IPS-NIHi7 (cell line): ENCODE results near the gene MTA1.

ENCODE experiments used
- DNase-seq: peaks from one replicate; pipeline ENCODE4 v3.0.0; 2012; ENCODE audit warnings: mixed read lengths; ENCODE audit errors: extremely low spot score

MTA1 gene

GRCh38 chr14:105460616-105461015, 41.0 kb downstream of the MTA1 start:
- no peak for DNase-seq

- no peak for DNase-seq
Observed at GRCh38 chr14:105461903-105462302, 42.3 kb downstream of the MTA1 start.

DNA sequence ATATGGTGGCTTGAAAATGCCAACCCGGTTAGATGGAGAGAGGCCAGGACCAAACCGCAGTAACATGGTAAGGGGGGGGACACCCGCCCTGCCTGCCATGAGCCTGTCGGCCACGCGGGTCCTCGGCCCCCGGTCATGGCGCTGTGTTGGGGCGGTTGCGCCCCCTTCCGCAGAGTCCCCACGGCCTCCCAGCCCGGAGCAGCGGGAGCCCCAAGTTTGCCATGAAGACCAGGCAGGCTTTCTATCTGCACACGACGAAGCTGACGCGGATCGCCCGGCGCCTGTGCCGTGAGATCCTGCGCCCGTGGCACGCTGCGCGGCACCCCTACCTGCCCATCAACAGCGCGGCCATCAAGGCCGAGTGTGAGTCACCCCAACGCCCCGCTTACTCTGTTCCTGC, 44.9 kb downstream of the MTA1 start:
- DNase-seq, result no peak

DNA sequence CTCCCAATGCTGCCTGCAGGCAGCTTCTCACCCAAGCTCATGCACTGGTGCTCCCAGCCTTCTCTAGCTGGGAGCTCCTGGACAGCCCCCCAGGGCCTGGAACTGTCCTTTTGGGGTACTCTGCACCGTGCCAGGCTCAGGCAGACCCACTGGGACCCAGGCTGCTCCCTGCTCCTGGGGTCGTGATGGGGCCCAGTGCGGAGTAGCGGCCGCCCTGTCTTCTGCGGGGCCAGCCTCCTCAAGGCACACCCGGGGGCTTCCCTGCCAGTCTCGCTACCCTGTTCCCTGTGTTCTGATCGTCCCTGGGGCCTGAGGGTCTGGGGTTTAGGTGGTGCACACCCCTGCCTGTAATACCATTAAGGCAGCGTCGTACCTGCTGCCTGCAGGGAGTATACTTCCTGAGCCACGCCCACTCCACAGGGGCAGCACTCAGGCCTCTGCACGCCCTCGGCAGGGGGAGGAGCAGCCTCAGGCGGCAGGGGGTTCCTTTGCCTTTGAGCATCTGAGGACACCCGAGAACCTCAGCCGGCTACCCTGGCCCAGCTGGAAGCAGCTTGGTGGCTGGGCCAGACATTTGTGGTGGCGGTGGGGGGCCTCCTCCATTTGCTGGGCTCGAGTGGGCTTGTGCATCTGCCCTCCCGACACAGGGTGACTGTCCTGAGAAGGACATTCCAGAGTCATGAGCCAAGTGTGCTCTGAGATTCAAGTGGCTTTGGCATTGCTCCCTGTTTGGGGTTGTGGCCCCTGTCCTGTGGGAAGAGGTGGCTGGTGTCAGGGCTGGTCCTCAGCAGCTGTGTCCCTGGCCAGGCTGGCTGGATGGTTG, 45.8 kb downstream of the MTA1 start:
- DNase-seq, result peak; percentile 65

GRCh38 chr14:105466531-105467248, 47.1 kb downstream of the MTA1 start:
- no peak for DNase-seq

GRCh38 chr14:105467249-105467941, 47.8 kb downstream of the MTA1 start:
- DNase-seq, result no peak

GRCh38 chr14:105467942-105468471, 48.4 kb downstream of the MTA1 start:
- DNase-seq, result no peak

GRCh38 chr14:105468621-105469241, 49.1 kb downstream of the MTA1 start:
- DNase-seq, result no peak

GRCh38 chr14:105469456-105470349, 50.1 kb downstream of the MTA1 start:
- DNase-seq, result no peak

DNA sequence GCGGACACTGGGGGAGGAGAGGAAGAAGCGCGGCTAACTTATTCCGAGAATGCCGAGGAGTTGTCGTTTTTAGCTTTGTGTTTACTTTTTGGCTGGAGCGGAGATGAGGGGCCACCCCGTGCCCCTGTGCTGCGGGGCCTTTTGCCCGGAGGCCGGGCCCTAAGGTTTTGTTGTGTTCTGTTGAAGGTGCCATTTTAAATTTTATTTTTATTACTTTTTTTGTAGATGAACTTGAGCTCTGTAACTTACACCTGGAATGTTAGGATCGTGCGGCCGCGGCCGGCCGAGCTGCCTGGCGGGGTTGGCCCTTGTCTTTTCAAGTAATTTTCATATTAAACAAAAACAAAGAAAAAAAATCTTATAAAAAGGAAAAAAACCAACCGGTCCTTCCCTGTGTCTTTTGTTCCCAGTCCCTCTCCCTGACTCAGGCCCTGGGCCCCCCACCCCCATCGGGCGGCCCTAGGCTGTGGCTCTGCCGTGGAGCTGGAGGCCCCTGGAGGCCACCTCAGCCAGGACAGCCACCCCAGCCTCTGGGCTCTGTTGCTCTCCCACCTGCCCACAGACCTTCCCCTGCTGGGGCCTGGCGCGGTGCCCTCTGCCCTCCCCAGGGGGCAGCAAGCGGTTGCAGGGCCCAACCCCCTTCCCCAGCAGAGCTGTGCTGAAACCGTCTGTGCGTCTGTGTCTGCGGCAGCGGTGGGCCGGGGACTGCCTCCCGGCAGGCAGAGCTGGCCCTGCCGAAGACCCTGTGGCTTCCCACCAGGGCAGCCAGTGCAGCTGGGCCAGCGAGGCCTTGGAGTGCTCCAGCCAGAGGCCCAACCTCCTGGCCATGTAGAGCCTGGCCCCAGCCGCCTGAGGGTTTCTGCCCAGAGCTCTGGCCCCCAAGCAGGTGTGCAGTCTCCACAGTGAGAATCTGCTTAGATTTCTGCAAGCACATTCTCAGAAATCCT, 51.0 kb downstream of the MTA1 start:
- DNase-seq, result no peak

DNA sequence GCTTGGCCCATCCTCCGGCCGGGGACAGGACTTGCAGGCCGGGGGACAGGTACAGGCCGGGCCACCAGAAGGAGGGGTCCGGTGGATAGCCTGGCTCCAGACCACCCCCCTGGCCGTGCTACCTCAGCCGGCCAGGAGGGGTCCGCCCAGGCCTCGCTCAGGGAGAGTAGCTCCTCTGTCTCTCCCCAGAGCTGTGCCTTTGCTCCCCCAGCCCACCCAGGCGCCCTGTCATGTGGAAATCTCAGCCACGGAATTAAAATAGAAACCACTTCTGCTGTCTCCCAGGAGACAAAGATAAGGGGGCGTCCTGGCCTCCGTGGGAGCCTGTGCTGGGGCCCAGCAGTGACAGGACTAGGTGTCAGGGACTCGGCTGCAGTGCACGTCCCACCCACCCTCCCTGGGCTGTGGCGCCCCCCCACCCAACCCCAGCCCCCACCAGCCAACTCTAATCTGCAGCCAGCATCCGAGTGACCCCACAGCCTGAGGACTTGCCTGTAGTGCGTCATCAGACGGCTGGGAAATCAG, 51.7 kb downstream of the MTA1 start:
- peak; percentile 73 for DNase-seq

DNA sequence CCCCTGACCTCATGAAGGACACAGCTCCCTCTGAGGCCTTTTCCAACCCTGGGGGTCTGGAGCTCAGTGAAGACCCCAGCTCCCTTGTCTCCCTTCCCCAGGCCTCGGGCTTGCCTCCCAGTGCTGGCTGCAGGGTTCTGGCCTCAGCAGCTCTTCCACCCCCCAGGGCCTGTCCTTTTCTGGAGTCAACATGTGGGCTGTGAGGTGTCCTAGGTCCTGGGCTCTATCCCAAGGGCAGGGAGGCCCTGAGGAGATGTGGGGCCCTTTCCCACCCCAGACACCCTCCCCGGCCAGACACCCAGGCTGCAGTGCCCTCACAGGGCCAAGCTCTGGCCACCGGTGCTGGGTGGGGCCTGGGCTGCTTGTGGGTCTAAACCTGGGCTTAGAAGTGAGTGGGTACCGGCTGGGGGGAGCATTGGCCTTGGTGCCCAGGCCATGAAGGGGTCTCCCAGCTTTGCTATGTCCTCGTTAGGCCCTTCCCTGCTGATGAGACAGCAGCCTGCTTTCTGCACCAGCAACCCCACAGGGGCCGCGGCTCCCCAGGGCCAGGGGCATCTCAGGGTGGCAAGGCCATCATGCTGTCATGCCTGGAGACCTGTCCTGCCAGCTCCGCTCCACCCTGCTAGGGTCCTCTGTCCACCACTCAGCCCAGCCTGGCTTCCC, 52.3 kb downstream of the MTA1 start:
- DNase-seq, result no peak

DNA sequence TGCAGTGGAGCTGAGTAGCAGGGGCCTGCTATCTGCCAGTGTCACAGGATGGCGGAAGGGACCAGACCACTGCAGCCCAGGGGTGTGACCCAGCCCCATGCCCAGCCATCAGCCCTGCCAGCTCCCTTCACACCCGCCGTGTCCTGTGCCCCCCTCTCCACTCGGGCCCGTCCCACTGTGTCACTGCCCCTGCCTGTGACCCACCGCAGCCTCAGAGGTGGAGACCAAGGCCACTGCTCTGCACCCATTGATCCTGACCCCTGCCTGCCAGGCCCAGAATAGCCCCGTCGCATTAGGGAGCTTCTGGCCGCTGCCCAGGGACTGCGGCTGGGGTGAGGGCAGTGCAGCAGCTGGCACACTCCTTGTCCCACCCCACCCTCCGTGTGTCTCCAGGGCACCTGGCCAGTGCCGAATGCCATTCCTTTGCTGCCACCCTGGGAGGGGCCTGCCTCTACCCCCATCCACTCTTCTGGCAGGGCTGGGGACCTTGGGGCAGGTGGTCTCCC, 52.9 kb downstream of the MTA1 start:
- no peak for DNase-seq

DNA sequence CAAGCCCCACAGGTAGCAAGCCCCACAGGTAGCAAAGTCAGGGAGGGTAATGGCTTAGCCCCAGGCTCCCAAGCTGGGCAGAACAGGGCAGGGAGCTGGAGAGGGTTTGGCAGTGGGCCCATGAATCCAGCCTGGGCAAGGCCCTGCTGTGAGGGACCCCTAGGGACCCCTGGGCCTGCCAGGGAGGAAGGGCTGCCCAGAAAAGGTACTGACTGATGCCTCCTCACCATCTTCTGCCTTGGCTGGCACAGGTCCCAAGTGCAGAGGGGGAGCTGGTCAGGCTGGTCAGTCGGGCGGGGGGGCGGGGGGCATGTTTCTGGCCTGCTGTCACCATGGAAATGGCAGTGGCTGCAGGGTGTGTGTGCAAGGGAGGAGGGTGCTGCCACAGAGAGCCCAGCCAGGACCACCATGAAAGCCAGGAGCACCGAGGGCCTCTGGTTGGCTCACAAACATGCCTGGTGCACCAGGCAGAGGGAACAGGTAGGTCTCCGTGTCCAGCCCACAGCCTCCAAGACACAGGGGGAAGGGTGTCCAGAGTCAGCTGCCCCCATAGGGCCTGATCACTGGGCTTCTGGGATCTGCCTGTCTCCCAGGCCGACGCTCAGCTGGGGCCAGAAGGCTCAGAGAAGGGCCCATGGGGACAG, 53.5 kb downstream of the MTA1 start:
- DNase-seq, result no peak

GRCh38 chr14:105473677-105474482, 54.3 kb downstream of the MTA1 start:
- peak; percentile 95 for DNase-seq

- DNase-seq, result peak; percentile 81
Observed at GRCh38 chr14:105474483-105475268, 55.0 kb downstream of the MTA1 start, which contains the start of gene CRIP2. CRIP2 (plus strand) TSS chr14:105474821; CDS start chr14:105474863, 42 bp downstream.
